Suprapubic skin (tissue), 4 donors: ENCODE data around the gene C19orf38. TPM values are rescaled to one million over a fixed set of nuclear protein-coding genes. Genes with fewer than 3 reads are reported as not detected.

Experiments used
- DNase-seq, 2 donors: peaks; one replicate each; pipeline ENCODE4 v3.0.0-alpha.2; 2019; ENCODE audit warnings: low spot score in 2 of 2
- H3K27ac ChIP-seq: fragments of 200-600 bp; sonication (generic); one replicate; pipeline ENCODE4 v1.5.1; 2019
- H3K27me3 ChIP-seq: fragments of 200-600 bp; sonication (generic); one replicate; pipeline ENCODE4 v1.5.1; 2019
- H3K36me3 ChIP-seq: fragments of 200-600 bp; sonication (generic); one replicate; pipeline ENCODE4 v1.5.1; 2019
- H3K4me1 ChIP-seq: fragments of 200-600 bp; sonication (generic); one replicate; pipeline ENCODE4 v1.5.1; 2019
- H3K4me3 ChIP-seq: fragments of 200-600 bp; sonication (generic); one replicate; pipeline ENCODE4 v1.5.1; 2019; ENCODE audit warnings: mild to moderate bottlenecking
- H3K9me3 ChIP-seq: fragments of 200-600 bp; sonication (generic); one replicate; pipeline ENCODE4 v1.5.1; 2019
- CTCF ChIP-seq, 2 donors: fragments of 200-600 bp in 1 of 2; fragments of 450-650 bp in 1 of 2; sonication (generic) in 1 of 2; IDR thresholded peaks; one replicate each; pipeline ENCODE4 v1.5.1; 2016 to 2019; ENCODE audit warnings: antibody characterized with exemption in 2 of 2, mild to moderate bottlenecking in 1 of 2, moderate library complexity in 1 of 2
- EP300 ChIP-seq: sonication (generic); formaldehyde crosslinking; IDR thresholded peaks from one replicate; pipeline ENCODE4 v1.6.1; 2017; ENCODE audit warnings: antibody characterized with exemption
- POLR2A ChIP-seq, 2 donors: fragments of 450-650 bp; IDR thresholded peaks; one replicate each; pipeline ENCODE4 v1.6.1; 2017; ENCODE audit warnings: antibody characterized with exemption in 2 of 2, mild to moderate bottlenecking in 2 of 2, moderate library complexity in 2 of 2
- POLR2AphosphoS5 ChIP-seq, 3 donors: sonication (generic); formaldehyde crosslinking; IDR thresholded peaks; one replicate each; pipeline ENCODE4 v1.6.1; 2017; ENCODE audit warnings: antibody characterized with exemption in 3 of 3
- WGBS: methylation state at CpG from one replicate; pipeline ENCODE4 v1.1.5; 2018; 5-methylcytosine and 5-hydroxymethylcytosine counted together
- total RNA-seq, 4 donors: library from RNA; depleted of rRNA; stranded (reverse); fragments of >200 nt; gene quantifications; one replicate each; pipeline ENCODE4 v1.1.0, GENCODE V29; 2016

The C19orf38 gene
- total RNA-seq, 4 donors from 2014 or later, result 1.7 TPM; not detected in 3

- no peaks in the 10 kb centered on the region for H3K27me3 ChIP-seq
- 61% methylated on average over 7 of the region's 7 CpGs for WGBS
- no peaks in the 10 kb centered on the region for H3K36me3 ChIP-seq
- H3K4me3 ChIP-seq, result no peak overlapping the region
- peaks cover 67% of the 10 kb centered on the region for H3K4me1 ChIP-seq
- H3K9me3 ChIP-seq, result no peaks in the 10 kb centered on the region
- H3K27ac ChIP-seq, result no peak overlapping the region
- no peak for DNase-seq
- TF ChIP-seq CTCF (IDR thresholded peaks at IDR 0.05), result no peak
- TF ChIP-seq POLR2AphosphoS5 (IDR thresholded peaks at IDR 0.05), result no peak
- TF ChIP-seq POLR2A (IDR thresholded peaks at IDR 0.05), result no peak
- no peak for TF ChIP-seq EP300
These were observed 48.8 kb downstream of the C19orf38 start for GRCh38 chr19:10896851-10897526.

- H3K9me3 ChIP-seq, result no peaks in the 10 kb centered on the region
- H3K4me1 ChIP-seq, result peaks cover 58% of the 10 kb centered on the region
- H3K36me3 ChIP-seq, result no peaks in the 10 kb centered on the region
- no peak overlapping the region for H3K4me3 ChIP-seq
- no peak overlapping the region for H3K27ac ChIP-seq
- DNase-seq, result no peak
- WGBS, result 63% methylated on average over 10 of the region's 10 CpGs
- H3K27me3 ChIP-seq, result no peaks in the 10 kb centered on the region
- no peak for TF ChIP-seq CTCF (IDR thresholded peaks at IDR 0.05)
- no peak for TF ChIP-seq POLR2A (IDR thresholded peaks at IDR 0.05)
- TF ChIP-seq EP300, result no peak
- TF ChIP-seq POLR2AphosphoS5 (IDR thresholded peaks at IDR 0.05), result no peak
These were observed 50.4 kb downstream of the C19orf38 start for GRCh38 chr19:10898633-10899032.

- peaks cover 52% of the 10 kb centered on the region for H3K4me1 ChIP-seq
- no peaks in the 10 kb centered on the region for H3K9me3 ChIP-seq
- no peak for DNase-seq
- WGBS, result 41% methylated on average over 4 of the region's 10 CpGs
- TF ChIP-seq POLR2A (IDR thresholded peaks at IDR 0.05), result no peak
- TF ChIP-seq CTCF (IDR thresholded peaks at IDR 0.05), result no peak
- TF ChIP-seq EP300, result no peak
- TF ChIP-seq POLR2AphosphoS5 (IDR thresholded peaks at IDR 0.05), result no peak
- no peaks in the 10 kb centered on the region for H3K27me3 ChIP-seq
- no peak overlapping the region for H3K27ac ChIP-seq
- no peaks in the 10 kb centered on the region for H3K36me3 ChIP-seq
- H3K4me3 ChIP-seq, result no peak overlapping the region
These were observed 51.0 kb downstream of the C19orf38 start for GRCh38 chr19:10899151-10899653.

GRCh38 chr19:10907925-10908324, 59.7 kb downstream of the C19orf38 start:
- H3K36me3 ChIP-seq, result peaks cover 53% of the 10 kb centered on the region
- H3K27me3 ChIP-seq, result no peaks in the 10 kb centered on the region
- TF ChIP-seq CTCF (IDR thresholded peaks at IDR 0.05) (no peak), POLR2AphosphoS5 (IDR thresholded peaks at IDR 0.05) (no peak), EP300 (no peak), POLR2A (IDR thresholded peaks at IDR 0.05) (no peak)
- no peaks in the 10 kb centered on the region for H3K9me3 ChIP-seq
- 88% methylated on average over 14 of the region's 14 CpGs for WGBS
- H3K4me1 ChIP-seq, result no peaks in the 10 kb centered on the region
- no peak for DNase-seq
- H3K27ac ChIP-seq, result no peak overlapping the region
- no peak overlapping the region for H3K4me3 ChIP-seq

GRCh38 chr19:10908380-10908960, 60.3 kb downstream of the C19orf38 start:
- WGBS, result 93% methylated on average over 14 of the region's 17 CpGs
- Histone ChIP-seq H3K27me3 (no peaks in the 10 kb centered on the region), H3K27ac (no peak overlapping the region), H3K4me1 (no peaks in the 10 kb centered on the region), H3K36me3 (peaks cover 58% of the 10 kb centered on the region), H3K9me3 (no peaks in the 10 kb centered on the region), H3K4me3 (no peak overlapping the region)
- DNase-seq, result no peak
- TF ChIP-seq CTCF (IDR thresholded peaks at IDR 0.05) (no peak), POLR2A (IDR thresholded peaks at IDR 0.05) (no peak), POLR2AphosphoS5 (IDR thresholded peaks at IDR 0.05) (no peak), EP300 (no peak)
